CD4-positive, CD25-positive, alpha-beta regulatory T cell (primary cell): ENCODE results near the gene TP63. TPM values are rescaled to one million over a fixed set of nuclear protein-coding genes. Genes with fewer than 3 reads are reported as not detected.

Experiments used
- ATAC-seq, 2 donors: fragments of 150-1000 bp; cut with Tn5 transposase; one replicate each; pipeline ENCODE4 v1.10.0; 2021; ENCODE audit warnings: low read depth in 2 of 2, moderate number of reproducible peaks in 2 of 2, moderate library complexity in 1 of 2
- DNase-seq, 3 donors: peaks; one replicate each; pipeline versions ENCODE4 v3.0.0 to v3.0.0-alpha.2; 2012 to 2022; ENCODE audit warnings: mixed read lengths in 1 of 3
- H3K27ac ChIP-seq: one replicate; pipeline ENCODE4 v1.7.0; 2013; ENCODE audit warnings: mild to moderate bottlenecking, low read length; ENCODE audit not compliant: insufficient read depth, poor library complexity, severe bottlenecking
- H3K27me3 ChIP-seq: one replicate; pipeline ENCODE4 v1.7.0; 2013; ENCODE audit warnings: low read length; ENCODE audit not compliant: control insufficient read depth, insufficient read depth
- H3K36me3 ChIP-seq: one replicate; pipeline ENCODE4 v1.7.0; 2013; ENCODE audit warnings: mild to moderate bottlenecking, low read length, moderate library complexity; ENCODE audit not compliant: control insufficient read depth, insufficient read depth
- H3K4me1 ChIP-seq: 2 replicates; pipeline ENCODE4 v1.7.0; 2013; ENCODE audit warnings: mild to moderate bottlenecking, low read length; ENCODE audit not compliant: insufficient read depth, control insufficient read depth, poor library complexity, severe bottlenecking
- H3K4me3 ChIP-seq: one replicate; pipeline ENCODE4 v1.7.0; 2013; ENCODE audit warnings: low read depth, mild to moderate bottlenecking, low read length, moderate library complexity
- H3K9me3 ChIP-seq, 2 experiments: 1 replicate in 1 of 2; 2 replicates in 1 of 2; pipeline ENCODE4 v1.7.0; 2013; ENCODE audit warnings: low read length in 2 of 2, mild to moderate bottlenecking in 1 of 2, moderate library complexity in 1 of 2; ENCODE audit not compliant: control insufficient read depth in 2 of 2
- H3K27ac Mint-ChIP-seq, 3 donors: one replicate each; pipeline ENCODE4 v1.8.0; 2020 to 2022; ENCODE audit warnings: mild to moderate bottlenecking in 3 of 3, mixed read lengths in 3 of 3, moderate library complexity in 2 of 3
- H3K27me3 Mint-ChIP-seq: one replicate; pipeline ENCODE4 v1.8.0; 2022; ENCODE audit warnings: mild to moderate bottlenecking, mixed read lengths
- H3K36me3 Mint-ChIP-seq: one replicate; pipeline ENCODE4 v1.8.0; 2020; ENCODE audit warnings: mixed read lengths
- H3K4me1 Mint-ChIP-seq, 4 donors: one replicate each; pipeline ENCODE4 v1.8.0; 2020 to 2022; ENCODE audit warnings: mixed read lengths in 4 of 4, mild to moderate bottlenecking in 1 of 4
- H3K4me3 Mint-ChIP-seq, 4 donors: one replicate each; pipeline ENCODE4 v1.8.0; 2020 to 2022; ENCODE audit warnings: mild to moderate bottlenecking in 4 of 4, mixed read lengths in 4 of 4, moderate library complexity in 3 of 4
- H3K9me3 Mint-ChIP-seq, 7 donors: one replicate each; pipeline ENCODE4 v1.8.0; 2020 to 2022; ENCODE audit warnings: mixed read lengths in 7 of 7, mild to moderate bottlenecking in 3 of 7, moderate library complexity in 2 of 7
- polyA plus RNA-seq, 4 donors: library from polyadenylated mRNA; unstranded; fragments of 300-500 nt; fragmentation: Illumina TruSeq; gene quantifications; one replicate each; pipeline ENCODE4 v1.2.3, GENCODE V29; 2021
- total RNA-seq: library from RNA; stranded (reverse); gene quantifications from one replicate; pipeline ENCODE4 v1.2.3, GENCODE V29; 2022

TP63 gene
- total and polyA plus RNA-seq, 5 donors from 2014 or later = 0.10 to 0.89 (median 0.20) TPM; not detected in 1

- H3K36me3 Mint-ChIP-seq = no peaks in the 10 kb centered on the region
- Histone ChIP-seq H3K9me3 (no peaks in the 10 kb centered on the region), H3K27me3 (no peaks in the 10 kb centered on the region)
Observed at GRCh38 chr3:189871418-189871817, 240.2 kb downstream of the TP63 start.

GRCh38 chr3:189883113-189883753 lies 252.0 kb downstream of the TP63 start:
- no peaks in the 10 kb centered on the region for H3K4me1 Mint-ChIP-seq
- no peak overlapping the region for H3K4me3 ChIP-seq
- H3K27me3 Mint-ChIP-seq = peaks cover 18% of the 10 kb centered on the region
- H3K36me3 ChIP-seq = no peaks in the 10 kb centered on the region
- H3K27me3 ChIP-seq = peaks cover 6% of the 10 kb centered on the region
- no peaks in the 10 kb centered on the region for H3K36me3 Mint-ChIP-seq
- H3K27ac Mint-ChIP-seq = no peak overlapping the region
- H3K27ac ChIP-seq = no peak overlapping the region
- DNase-seq (no peak), ATAC-seq (no peak)
- H3K4me3 Mint-ChIP-seq = no peak overlapping the region
- H3K4me1 ChIP-seq = no peaks in the 10 kb centered on the region
- no peaks in the 10 kb centered on the region for H3K9me3 ChIP-seq
- peaks cover 0 to 6% (median 0%) of the 10 kb centered on the region in 7 donors for H3K9me3 Mint-ChIP-seq

More at GRCh38 chr3:189871418-189871817, 240.2 kb downstream of the TP63 start:
- Histone ChIP-seq H3K4me1 (no peaks in the 10 kb centered on the region), H3K36me3 (no peaks in the 10 kb centered on the region), H3K27ac (no peak overlapping the region), H3K4me3 (no peak overlapping the region)
- peaks cover 25% of the 10 kb centered on the region for H3K27me3 Mint-ChIP-seq
- peaks cover 0 to 5% (median 0%) of the 10 kb centered on the region in 7 donors for H3K9me3 Mint-ChIP-seq
- ATAC-seq = no peak
- DNase-seq = no peak
- H3K4me1 Mint-ChIP-seq = no peaks in the 10 kb centered on the region
- H3K4me3 Mint-ChIP-seq = no peak overlapping the region
- no peak overlapping the region for H3K27ac Mint-ChIP-seq

GRCh38 chr3:189890496-189890895 lies 259.3 kb downstream of the TP63 start:
- Histone ChIP-seq H3K4me1 (no peaks in the 10 kb centered on the region), H3K27me3 (no peaks in the 10 kb centered on the region), H3K36me3 (no peaks in the 10 kb centered on the region), H3K4me3 (no peak overlapping the region), H3K9me3 (no peaks in the 10 kb centered on the region), H3K27ac (no peak overlapping the region)
- Mint-ChIP-seq H3K36me3 (no peaks in the 10 kb centered on the region), H3K4me3 (no peak overlapping the region), H3K27ac (no peak overlapping the region), H3K27me3 (peaks cover 6% of the 10 kb centered on the region), H3K9me3 (peaks cover 0 to 4% (median 0%) of the 10 kb centered on the region in 7 donors), H3K4me1 (no peaks in the 10 kb centered on the region)
- ATAC-seq = no peak
- no peak for DNase-seq

GRCh38 chr3:189896533-189896932 lies 265.3 kb downstream of the TP63 start:
- Histone ChIP-seq H3K36me3 (no peaks in the 10 kb centered on the region), H3K4me3 (no peak overlapping the region), H3K9me3 (no peaks in the 10 kb centered on the region), H3K27me3 (no peaks in the 10 kb centered on the region), H3K4me1 (no peaks in the 10 kb centered on the region), H3K27ac (no peak overlapping the region)
- Mint-ChIP-seq H3K9me3 (peaks cover 0 to 3% (median 0%) of the 10 kb centered on the region in 7 donors), H3K4me1 (no peaks in the 10 kb centered on the region), H3K36me3 (no peaks in the 10 kb centered on the region), H3K27me3 (peaks cover 7% of the 10 kb centered on the region), H3K4me3 (no peak overlapping the region), H3K27ac (no peak overlapping the region)
- ATAC-seq (no peak), DNase-seq (no peak)

- H3K36me3 ChIP-seq = no peaks in the 10 kb centered on the region
- Mint-ChIP-seq H3K4me3 (no peak overlapping the region), H3K27me3 (peaks cover 7% of the 10 kb centered on the region), H3K27ac (no peak overlapping the region), H3K4me1 (no peaks in the 10 kb centered on the region), H3K36me3 (no peaks in the 10 kb centered on the region), H3K9me3 (no peaks in the 10 kb centered on the region)
- ATAC-seq (no peak), DNase-seq (no peak)
- no peaks in the 10 kb centered on the region for H3K27me3 ChIP-seq
- H3K9me3 ChIP-seq = no peaks in the 10 kb centered on the region
- H3K27ac ChIP-seq = no peak overlapping the region
- H3K4me1 ChIP-seq = no peaks in the 10 kb centered on the region
- H3K4me3 ChIP-seq = no peak overlapping the region
Observed at GRCh38 chr3:189897406-189897805, 266.2 kb downstream of the TP63 start.

GRCh38 chr3:189898559-189899153 lies 267.5 kb downstream of the TP63 start:
- H3K27me3 ChIP-seq = no peaks in the 10 kb centered on the region
- ATAC-seq (no peak), DNase-seq (no peak)
- Mint-ChIP-seq H3K27ac (no peak overlapping the region), H3K9me3 (no peaks in the 10 kb centered on the region), H3K4me1 (no peaks in the 10 kb centered on the region), H3K27me3 (peaks cover 7% of the 10 kb centered on the region), H3K4me3 (no peak overlapping the region), H3K36me3 (no peaks in the 10 kb centered on the region)
- no peaks in the 10 kb centered on the region for H3K36me3 ChIP-seq
- H3K4me1 ChIP-seq = no peaks in the 10 kb centered on the region
- H3K4me3 ChIP-seq = no peak overlapping the region
- no peaks in the 10 kb centered on the region for H3K9me3 ChIP-seq
- no peak overlapping the region for H3K27ac ChIP-seq

- Mint-ChIP-seq H3K27me3 (peaks cover 7% of the 10 kb centered on the region), H3K4me3 (no peak overlapping the region), H3K27ac (no peak overlapping the region), H3K4me1 (no peaks in the 10 kb centered on the region), H3K36me3 (no peaks in the 10 kb centered on the region), H3K9me3 (no peaks in the 10 kb centered on the region)
- Histone ChIP-seq H3K36me3 (no peaks in the 10 kb centered on the region), H3K9me3 (no peaks in the 10 kb centered on the region), H3K4me1 (no peaks in the 10 kb centered on the region), H3K27me3 (no peaks in the 10 kb centered on the region), H3K27ac (no peak overlapping the region), H3K4me3 (no peak overlapping the region)
- ATAC-seq (no peak), DNase-seq (no peak)
Observed at GRCh38 chr3:189899186-189899585, 268.0 kb downstream of the TP63 start.

GRCh38 chr3:189900578-189900977 lies 269.4 kb downstream of the TP63 start:
- H3K4me1 Mint-ChIP-seq = no peaks in the 10 kb centered on the region
- Histone ChIP-seq H3K27ac (no peak overlapping the region), H3K4me1 (no peaks in the 10 kb centered on the region), H3K9me3 (no peaks in the 10 kb centered on the region), H3K4me3 (no peak overlapping the region), H3K36me3 (no peaks in the 10 kb centered on the region), H3K27me3 (no peaks in the 10 kb centered on the region)
- ATAC-seq (no peak), DNase-seq (no peak)
- no peaks in the 10 kb centered on the region for H3K36me3 Mint-ChIP-seq
- H3K27ac Mint-ChIP-seq = no peak overlapping the region
- H3K9me3 Mint-ChIP-seq = no peaks in the 10 kb centered on the region
- no peak overlapping the region for H3K4me3 Mint-ChIP-seq
- peaks cover 6% of the 10 kb centered on the region for H3K27me3 Mint-ChIP-seq
